Body of pancreas (tissue), 4 donors: ENCODE data around the gene SLC39A13. TPM values are rescaled to one million over a fixed set of nuclear protein-coding genes. Genes with fewer than 3 reads are reported as not detected.

Experiments used
- ATAC-seq: fragments of 150-250 bp; one replicate; pipeline ENCODE4 v1.9.1; 2016
- DNase-seq, 4 donors: peaks; one replicate each; pipeline ENCODE4 v3.0.0-alpha.2; 2019
- H3K27ac ChIP-seq, 4 donors: fragments of 200-600 bp; sonication (generic); 1 replicate in 3 of 4; 2 replicates in 1 of 4; pipeline versions ENCODE4 v1.5.1 to v1.6.1; 2016 to 2019; ENCODE audit warnings: mild to moderate bottlenecking in 1 of 4, mixed read lengths in 1 of 4, moderate library complexity in 1 of 4
- H3K27me3 ChIP-seq, 2 donors: fragments of 200-600 bp; sonication (generic); one replicate each; pipeline ENCODE4 v1.6.0; 2016; ENCODE audit warnings: mild to moderate bottlenecking in 1 of 2
- H3K36me3 ChIP-seq, 2 donors: fragments of 200-600 bp; sonication (generic); replicated peaks in 1 of 2; 2 replicates each; pipeline ENCODE4 v1.5.1; 2016; ENCODE audit warnings: low read depth in 2 of 2; ENCODE audit not compliant: insufficient read depth in 1 of 2
- H3K4me1 ChIP-seq: fragments of 200-600 bp; sonication (generic); one replicate; pipeline ENCODE4 v1.6.0; 2016
- H3K4me3 ChIP-seq, 2 donors: fragments of 200-600 bp; sonication (generic); 1 replicate in 1 of 2; 2 replicates in 1 of 2; pipeline ENCODE4 v1.5.1; 2016 to 2019
- H3K9me3 ChIP-seq, 3 donors: fragments of 200-600 bp; sonication (generic); 1 replicate in 2 of 3; 2 replicates in 1 of 3; pipeline ENCODE4 v1.5.1; 2016
- CTCF ChIP-seq, 7 experiments: fragments of 450-650 bp in 4 of 7; fragments of 200-600 bp in 3 of 7; sonication (generic) in 3 of 7; IDR thresholded peaks; one replicate each; pipeline ENCODE4 v1.5.1; 2016 to 2019; ENCODE audit warnings: antibody characterized with exemption in 7 of 7
- POLR2A ChIP-seq, 3 donors: fragments of 450-650 bp; IDR thresholded peaks; one replicate each; pipeline ENCODE4 v1.6.1; 2016; ENCODE audit warnings: antibody characterized with exemption in 3 of 3, mild to moderate bottlenecking in 2 of 3
- WGBS, 2 donors: methylation state at CpG; one replicate each; pipeline ENCODE4 v1.1.5; 2017; 5-methylcytosine and 5-hydroxymethylcytosine counted together
- intact Hi-C: fragments of 100-400 bp; cut with DNase I; formaldehyde crosslinking; loops from one replicate; pipeline ENCODE4 v1.15.1; 2023
- total RNA-seq, 2 donors: library from RNA; depleted of rRNA; stranded (reverse); fragments of >200 nt; gene quantifications; one replicate each; pipeline ENCODE4 v1.1.0, GENCODE V29; 2016

Gene SLC39A13
- total RNA-seq, 2 donors from 2014 or later: 54.7 TPM

- DNase-seq: no peak
- TF ChIP-seq CTCF (IDR thresholded peaks at IDR 0.05) (no peak), POLR2A (IDR thresholded peaks at IDR 0.05) (no peak)
- Histone ChIP-seq H3K4me3 (no peak overlapping the region), H3K27me3 (no peaks in the 10 kb centered on the region), H3K9me3 (no peaks in the 10 kb centered on the region), H3K4me1 (no peaks in the 10 kb centered on the region), H3K36me3 (no peaks in the 10 kb centered on the region), H3K27ac (no peak overlapping the region)
- intact Hi-C loops: no loop called here
- WGBS, 2 donors: 71 to 80% methylated on average over 7 to 8 of the region's 9 CpGs
- ATAC-seq: no peak
Measured at GRCh38 chr11:47431356-47432083, 23.1 kb downstream of the SLC39A13 start.

- intact Hi-C loops: no loop called here
- H3K9me3 ChIP-seq: no peaks in the 10 kb centered on the region
- WGBS, 2 donors: 69 to 75% methylated on average over 3 of the region's 3 CpGs
- H3K4me3 ChIP-seq: no peak overlapping the region
- ATAC-seq (no peak), DNase-seq (no peak)
- no peaks in the 10 kb centered on the region for H3K36me3 ChIP-seq
- H3K4me1 ChIP-seq: peaks cover 10% of the 10 kb centered on the region
- H3K27me3 ChIP-seq: no peaks in the 10 kb centered on the region
- no peak for TF ChIP-seq CTCF (IDR thresholded peaks at IDR 0.05)
- TF ChIP-seq POLR2A (IDR thresholded peaks at IDR 0.05): no peak
- no peak overlapping the region for H3K27ac ChIP-seq
Measured at GRCh38 chr11:47433157-47433556, 24.8 kb downstream of the SLC39A13 start.

GRCh38 chr11:47434011-47434786 lies 25.8 kb downstream of the SLC39A13 start:
- Histone ChIP-seq H3K4me3 (no peak overlapping the region), H3K36me3 (no peaks in the 10 kb centered on the region), H3K4me1 (peaks cover 10% of the 10 kb centered on the region), H3K27me3 (no peaks in the 10 kb centered on the region), H3K27ac (peak overlapping the region in 2 of 4 donors; percentile 40 to 58), H3K9me3 (no peaks in the 10 kb centered on the region)
- DNase-seq (peak in 3 of 4 donors; percentile 29 to 56 (median 45)), ATAC-seq (peak; percentile 64)
- intact Hi-C loops: no loop called here
- 62 to 70% methylated on average over 7 of the region's 7 CpGs for WGBS, 2 donors
- no peak for TF ChIP-seq CTCF (IDR thresholded peaks at IDR 0.05)
- TF ChIP-seq POLR2A (IDR thresholded peaks at IDR 0.05): no peak

- H3K27ac ChIP-seq: no peak overlapping the region
- DNase-seq (no peak), ATAC-seq (no peak)
- H3K27me3 ChIP-seq: no peaks in the 10 kb centered on the region
- WGBS, 2 donors: 77 to 85% methylated on average over 3 of the region's 3 CpGs
- intact Hi-C loops: no loop called here
- no peak overlapping the region for H3K4me3 ChIP-seq
- H3K36me3 ChIP-seq: no peaks in the 10 kb centered on the region
- H3K4me1 ChIP-seq: peaks cover 10% of the 10 kb centered on the region
- no peaks in the 10 kb centered on the region for H3K9me3 ChIP-seq
- no peak for TF ChIP-seq CTCF (IDR thresholded peaks at IDR 0.05)
- TF ChIP-seq POLR2A (IDR thresholded peaks at IDR 0.05): no peak
Measured at GRCh38 chr11:47435687-47436086, 27.3 kb downstream of the SLC39A13 start.
